T-helper 1 cell treated with Interleukin-12 subunit alpha and Interleukin-12 subunit beta and Interleukin-4 antibody, amounts not matched to agents 30 μg/mL and 1 μg/mL, for 36 hours (primary cell): Measurements from ENCODE around the gene SMIM38.

Experiments
- H3K27ac Mint-ChIP-seq: one replicate; pipeline ENCODE4 v1.8.0; 2021; ENCODE audit warnings: mild to moderate bottlenecking, mixed read lengths
- H3K27me3 Mint-ChIP-seq: one replicate; pipeline ENCODE4 v1.8.0; 2021; ENCODE audit warnings: low read depth, mixed read lengths
- H3K36me3 Mint-ChIP-seq: one replicate; pipeline ENCODE4 v1.8.0; 2021; ENCODE audit warnings: low read depth, mixed read lengths
- H3K4me1 Mint-ChIP-seq: one replicate; pipeline ENCODE4 v1.8.0; 2021; ENCODE audit warnings: low read depth, mixed read lengths
- H3K4me3 Mint-ChIP-seq: one replicate; pipeline ENCODE4 v1.8.0; 2021; ENCODE audit warnings: mild to moderate bottlenecking, moderate library complexity, mixed read lengths
- H3K9me3 Mint-ChIP-seq: one replicate; pipeline ENCODE4 v1.8.0; 2021; ENCODE audit warnings: mixed read lengths

SMIM38 gene

DNA sequence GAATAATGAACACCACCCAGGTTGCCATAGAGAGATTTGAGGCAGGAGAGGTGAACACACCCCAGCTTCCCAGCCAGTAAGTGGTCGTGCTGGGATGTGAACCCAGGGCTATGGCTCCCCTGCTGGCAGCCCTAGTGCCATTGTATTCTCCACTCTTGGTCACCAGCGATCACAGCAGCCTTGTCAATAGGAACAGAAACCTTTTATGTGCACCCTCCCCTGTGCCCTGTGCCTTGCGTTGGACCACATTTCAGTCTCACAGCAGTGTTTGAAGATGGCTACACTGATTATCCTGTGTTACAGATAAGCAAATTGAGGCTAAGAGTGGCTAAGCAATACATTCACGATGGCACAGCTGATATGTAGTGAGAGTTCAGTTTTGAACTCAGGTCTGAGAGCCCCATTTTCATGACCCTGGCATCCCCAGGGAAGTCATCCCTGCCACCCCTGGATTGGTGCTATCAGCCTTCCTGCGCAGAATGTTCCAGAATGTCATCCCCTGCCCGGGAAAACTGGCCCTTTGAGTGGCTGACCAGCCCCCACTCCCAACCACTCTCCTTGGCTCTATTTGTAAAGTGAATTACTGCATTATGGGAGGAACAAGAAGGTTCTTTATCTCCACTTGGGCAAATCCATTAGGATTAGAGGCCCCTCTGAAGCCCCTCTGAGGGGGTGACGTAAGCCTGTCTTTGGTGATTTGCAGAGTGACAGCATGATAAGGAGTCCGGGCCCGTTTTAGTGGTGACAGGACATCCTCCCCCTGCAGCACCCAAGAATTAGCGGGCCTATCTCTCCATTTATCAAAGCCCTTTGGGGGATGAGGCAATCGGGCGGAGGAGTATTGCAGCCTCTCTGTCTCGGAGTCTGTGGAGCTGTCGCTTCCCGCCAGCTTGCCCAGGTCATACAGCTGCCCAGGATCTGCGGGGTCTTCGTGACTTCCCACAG is 30.9 kb downstream of the SMIM38 start:
- no peak overlapping the region for H3K4me3 Mint-ChIP-seq
- H3K4me1 Mint-ChIP-seq, result no peaks in the 10 kb centered on the region
- H3K9me3 Mint-ChIP-seq, result peaks cover 11% of the 10 kb centered on the region
- no peaks in the 10 kb centered on the region for H3K36me3 Mint-ChIP-seq
- no peak overlapping the region for H3K27ac Mint-ChIP-seq
- no peaks in the 10 kb centered on the region for H3K27me3 Mint-ChIP-seq

DNA sequence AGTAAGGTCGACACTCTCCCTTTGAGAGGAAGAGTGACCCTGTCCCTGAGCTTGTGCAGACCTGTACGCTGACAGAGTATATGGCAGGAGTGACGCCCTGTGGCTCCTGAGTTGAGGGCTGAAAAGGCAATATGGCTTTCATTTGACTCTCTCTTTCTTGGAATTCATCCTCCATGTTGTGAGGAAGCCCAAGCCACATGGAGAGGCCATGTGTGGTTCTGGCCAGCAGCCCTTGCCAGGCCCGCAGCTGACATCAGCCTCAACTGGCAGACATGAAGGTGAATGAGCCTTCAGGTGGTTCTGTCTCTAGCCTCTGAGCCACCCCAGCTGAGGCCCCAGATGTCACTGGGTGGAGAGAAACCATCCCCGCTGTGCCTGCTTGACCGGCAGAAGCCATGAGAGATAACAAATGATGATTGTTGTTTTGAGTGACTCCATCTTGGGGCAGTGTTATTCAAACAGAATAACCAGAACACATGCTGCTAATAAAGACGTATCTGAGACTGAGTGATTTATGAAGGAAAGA is 31.9 kb downstream of the SMIM38 start:
- no peaks in the 10 kb centered on the region for H3K36me3 Mint-ChIP-seq
- no peaks in the 10 kb centered on the region for H3K4me1 Mint-ChIP-seq
- H3K4me3 Mint-ChIP-seq, result no peak overlapping the region
- H3K27me3 Mint-ChIP-seq, result no peaks in the 10 kb centered on the region
- H3K9me3 Mint-ChIP-seq, result peaks cover 11% of the 10 kb centered on the region
- H3K27ac Mint-ChIP-seq, result no peak overlapping the region

DNA sequence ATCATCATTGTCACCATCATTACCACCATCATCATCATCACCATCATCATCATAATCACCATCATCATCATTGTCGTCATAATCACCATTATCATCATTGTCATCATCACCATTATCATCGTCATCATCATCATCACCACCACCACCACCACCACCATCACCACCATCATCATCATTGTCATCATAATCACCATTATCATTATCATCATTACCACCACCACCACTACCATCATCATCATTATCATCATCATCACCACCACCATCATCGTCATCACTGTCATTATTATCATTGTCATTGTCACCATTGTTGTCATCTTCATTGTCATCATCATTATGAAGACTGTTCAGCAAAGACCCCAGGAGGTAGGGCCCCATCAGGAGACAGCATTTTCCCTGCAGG is 33.3 kb downstream of the SMIM38 start:
- Mint-ChIP-seq H3K4me3 (no peak overlapping the region), H3K9me3 (peaks cover 11% of the 10 kb centered on the region), H3K36me3 (no peaks in the 10 kb centered on the region), H3K27me3 (no peaks in the 10 kb centered on the region), H3K27ac (no peak overlapping the region), H3K4me1 (no peaks in the 10 kb centered on the region)

DNA sequence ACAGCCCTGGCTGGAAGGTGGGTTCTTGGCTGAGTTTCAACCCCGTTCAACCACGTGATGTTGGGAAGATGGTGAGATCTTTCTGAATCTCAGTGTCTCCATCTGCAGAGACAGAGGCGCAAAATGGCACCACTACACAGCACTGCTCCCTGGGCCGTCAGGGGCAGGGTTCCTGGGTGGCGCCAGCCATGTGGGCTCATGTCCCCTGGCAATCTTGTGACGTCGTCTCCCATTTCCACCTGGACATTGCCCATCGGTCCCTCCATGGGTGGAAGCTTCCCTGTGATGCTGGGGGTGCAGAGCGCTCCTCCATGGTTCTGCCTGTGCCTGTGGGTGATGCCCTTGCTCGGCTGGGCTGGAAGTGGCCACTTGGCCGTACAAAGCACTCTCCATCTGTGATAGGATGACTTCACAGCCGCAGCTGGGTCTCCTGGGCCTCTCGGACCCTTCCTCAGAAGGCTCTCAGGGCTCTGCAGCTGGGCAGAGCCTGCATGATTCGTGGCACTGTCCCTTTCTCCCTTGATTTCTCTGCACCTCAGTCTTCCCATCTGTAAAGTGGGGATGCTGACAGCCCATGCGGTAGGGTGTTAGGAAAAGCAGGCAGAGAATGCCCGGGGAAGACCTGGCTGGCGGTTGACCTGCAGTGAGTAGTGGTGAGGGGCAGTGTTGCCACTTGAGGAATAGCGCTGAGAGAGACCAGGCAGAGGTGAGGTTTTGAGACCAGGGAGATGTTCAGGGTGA is 35.2 kb downstream of the SMIM38 start:
- Mint-ChIP-seq H3K9me3 (peaks cover 21% of the 10 kb centered on the region), H3K27ac (no peak overlapping the region), H3K36me3 (peaks cover 3% of the 10 kb centered on the region), H3K4me3 (no peak overlapping the region), H3K27me3 (no peaks in the 10 kb centered on the region), H3K4me1 (no peaks in the 10 kb centered on the region)

- Mint-ChIP-seq H3K27me3 (no peaks in the 10 kb centered on the region), H3K27ac (no peak overlapping the region), H3K4me3 (no peak overlapping the region), H3K9me3 (peaks cover 21% of the 10 kb centered on the region), H3K4me1 (no peaks in the 10 kb centered on the region), H3K36me3 (peaks cover 3% of the 10 kb centered on the region)
Measured at GRCh38 chr11:69192301-69192721, 36.6 kb downstream of the SMIM38 start.

DNA sequence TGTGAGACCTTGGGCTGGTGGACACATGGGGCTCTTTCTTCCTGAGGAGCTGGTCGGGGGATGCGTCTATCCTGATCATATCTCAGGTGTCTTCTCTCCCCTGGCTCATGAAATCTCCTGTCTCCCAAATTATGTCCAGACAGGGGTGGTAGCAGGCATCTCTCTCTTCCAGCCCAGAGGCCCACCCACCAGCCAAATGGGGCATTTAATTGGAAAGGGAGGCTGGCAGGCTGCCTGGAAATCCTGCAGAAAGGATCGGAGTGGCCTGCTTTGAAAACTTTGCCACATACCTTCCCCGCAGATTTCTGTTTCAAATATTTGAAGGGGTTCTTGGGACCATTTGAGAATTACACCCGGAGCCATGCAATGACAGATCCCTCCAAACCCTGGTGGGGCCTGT is 37.4 kb downstream of the SMIM38 start:
- H3K27ac Mint-ChIP-seq, result no peak overlapping the region
- H3K4me3 Mint-ChIP-seq, result no peak overlapping the region
- peaks cover 17% of the 10 kb centered on the region for H3K9me3 Mint-ChIP-seq
- peaks cover 3% of the 10 kb centered on the region for H3K36me3 Mint-ChIP-seq
- no peaks in the 10 kb centered on the region for H3K4me1 Mint-ChIP-seq
- no peaks in the 10 kb centered on the region for H3K27me3 Mint-ChIP-seq

DNA sequence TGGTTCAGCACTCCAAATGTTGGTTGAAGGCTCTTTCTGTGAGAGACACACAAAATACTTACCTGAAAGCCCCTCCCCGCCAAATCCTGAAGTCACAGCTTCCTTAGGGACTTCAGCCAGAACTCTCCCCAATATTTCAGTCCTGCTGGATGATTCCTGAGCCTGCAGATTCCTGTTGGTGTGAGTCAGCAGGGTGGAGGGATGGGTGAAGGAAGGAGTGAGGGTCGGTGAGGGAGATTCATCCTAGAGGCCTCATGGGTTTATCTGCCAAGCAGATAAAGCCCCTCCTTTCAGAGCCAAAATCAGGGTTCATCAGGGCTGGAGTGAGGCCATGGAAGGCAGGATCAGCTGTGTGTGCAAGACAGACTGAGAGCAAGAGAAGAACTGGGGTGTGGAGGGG is 37.9 kb downstream of the SMIM38 start:
- no peak overlapping the region for H3K27ac Mint-ChIP-seq
- H3K9me3 Mint-ChIP-seq, result peaks cover 14% of the 10 kb centered on the region
- peaks cover 3% of the 10 kb centered on the region for H3K36me3 Mint-ChIP-seq
- peaks cover 1% of the 10 kb centered on the region for H3K27me3 Mint-ChIP-seq
- no peaks in the 10 kb centered on the region for H3K4me1 Mint-ChIP-seq
- H3K4me3 Mint-ChIP-seq, result no peak overlapping the region

DNA sequence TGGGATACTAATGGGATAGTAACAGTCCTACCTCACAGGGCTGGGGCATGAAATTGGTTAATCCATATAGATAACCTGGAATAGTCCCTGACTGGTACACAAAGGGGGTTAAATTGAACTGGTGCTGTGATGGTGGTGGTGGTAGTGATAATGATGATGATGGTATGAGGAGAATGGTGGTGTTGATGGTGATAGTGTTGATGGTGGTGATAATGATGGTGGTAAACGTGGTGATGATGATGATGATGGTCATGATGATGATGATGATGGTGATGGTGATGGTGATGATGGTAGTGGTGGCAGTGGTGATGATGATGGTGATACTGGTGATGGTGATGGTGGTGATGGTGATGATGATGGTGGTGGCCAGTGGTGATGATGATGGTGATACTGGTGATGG is 38.7 kb downstream of the SMIM38 start:
- H3K9me3 Mint-ChIP-seq, result peaks cover 10% of the 10 kb centered on the region
- H3K27ac Mint-ChIP-seq, result no peak overlapping the region
- H3K4me3 Mint-ChIP-seq, result no peak overlapping the region
- H3K4me1 Mint-ChIP-seq, result peaks cover under 1% of the 10 kb centered on the region
- H3K36me3 Mint-ChIP-seq, result peaks cover 3% of the 10 kb centered on the region
- H3K27me3 Mint-ChIP-seq, result peaks cover 5% of the 10 kb centered on the region

- H3K4me1 Mint-ChIP-seq, result peaks cover 2% of the 10 kb centered on the region
Measured at GRCh38 chr11:69194956-69195355, 39.2 kb downstream of the SMIM38 start.

DNA sequence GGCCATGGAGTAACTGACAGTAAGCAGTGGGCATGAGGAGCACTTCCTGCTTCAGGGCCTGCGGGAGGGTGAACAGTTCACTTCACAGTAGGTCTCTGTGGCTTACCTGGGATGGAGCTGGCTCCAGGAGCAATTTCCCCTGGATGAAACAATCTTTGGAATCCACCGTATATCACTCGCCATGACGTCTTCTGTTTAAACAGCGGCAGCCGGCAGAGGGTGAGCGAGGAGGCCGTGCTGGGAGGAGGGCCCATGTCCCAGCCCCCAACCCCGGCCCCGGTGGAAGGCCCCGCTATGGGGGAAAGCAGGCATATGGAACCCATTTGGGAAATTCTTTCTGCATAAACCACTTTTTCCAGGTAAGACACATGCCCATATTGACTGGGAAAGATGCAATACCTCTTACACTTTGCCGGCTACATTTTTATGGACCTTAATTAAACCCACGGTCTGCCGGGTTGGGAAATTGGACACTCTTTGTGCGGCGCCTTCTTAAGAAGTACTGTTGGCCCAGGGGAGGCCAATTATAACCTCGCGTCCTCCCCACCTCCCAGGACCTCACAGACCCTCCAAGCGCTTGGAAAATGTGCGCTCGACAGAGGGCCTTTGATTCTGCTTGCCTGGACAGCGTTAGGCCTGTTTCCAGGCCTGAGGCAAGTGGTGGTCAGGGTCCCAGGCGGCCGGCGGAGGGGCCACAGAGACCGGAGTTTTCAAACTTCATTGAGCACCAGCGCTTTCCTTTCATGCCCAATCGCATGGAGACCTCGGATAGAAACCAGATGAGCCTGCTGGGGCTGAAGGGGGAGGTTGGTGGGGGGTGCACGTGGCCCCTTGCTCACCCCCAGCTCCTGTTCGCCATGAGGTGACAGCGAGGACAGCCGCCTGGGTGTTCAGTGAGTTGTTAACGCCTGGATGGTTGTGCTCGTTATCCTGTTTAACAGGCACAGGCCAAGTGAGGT is 40.4 kb downstream of the SMIM38 start:
- Mint-ChIP-seq H3K4me3 (no peak overlapping the region), H3K36me3 (peaks cover 3% of the 10 kb centered on the region), H3K9me3 (peaks cover 10% of the 10 kb centered on the region), H3K27ac (no peak overlapping the region), H3K27me3 (peaks cover 5% of the 10 kb centered on the region), H3K4me1 (peaks cover 2% of the 10 kb centered on the region)

More at GRCh38 chr11:69194956-69195355, 39.2 kb downstream of the SMIM38 start:
- Mint-ChIP-seq H3K36me3 (peaks cover 3% of the 10 kb centered on the region), H3K9me3 (peaks cover 10% of the 10 kb centered on the region), H3K27me3 (peaks cover 5% of the 10 kb centered on the region), H3K27ac (no peak overlapping the region), H3K4me3 (no peak overlapping the region)

GRCh38 chr11:69196783-69197169 is 41.0 kb downstream of the SMIM38 start:
- Mint-ChIP-seq H3K9me3 (peaks cover 10% of the 10 kb centered on the region), H3K36me3 (peaks cover 3% of the 10 kb centered on the region), H3K4me3 (no peak overlapping the region), H3K27me3 (peaks cover 5% of the 10 kb centered on the region), H3K4me1 (peaks cover 2% of the 10 kb centered on the region), H3K27ac (no peak overlapping the region)

DNA sequence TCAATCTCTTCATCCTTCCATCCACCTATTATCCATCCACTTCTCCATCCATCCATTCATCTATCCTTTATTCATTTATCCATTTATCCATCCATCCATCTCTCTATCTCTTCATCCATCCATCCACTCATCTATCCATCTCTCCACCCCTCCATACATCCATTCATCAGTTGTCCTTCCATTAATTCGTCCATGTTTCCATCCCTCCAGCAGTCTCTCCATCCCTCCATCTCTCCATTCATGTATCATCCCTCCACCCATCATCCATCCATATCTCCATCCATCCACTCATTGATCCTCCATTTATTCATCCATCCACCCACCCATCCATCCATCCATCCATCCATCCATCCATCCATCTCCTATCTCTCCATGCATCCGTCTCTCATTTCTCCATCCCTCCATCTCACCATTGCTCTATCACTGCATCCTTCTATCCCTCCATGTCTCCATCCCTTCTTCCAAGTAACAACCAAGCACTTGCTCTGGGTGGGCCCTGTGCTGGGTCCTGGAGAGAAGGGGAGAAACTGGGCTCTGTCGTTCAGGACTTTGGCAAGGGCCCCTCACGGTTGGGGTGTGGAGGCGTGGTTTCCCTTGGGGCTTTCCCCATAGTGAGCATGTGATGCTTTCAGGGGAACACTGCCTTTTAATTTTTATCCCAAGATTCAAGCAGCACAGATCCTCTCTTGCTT is 43.3 kb downstream of the SMIM38 start:
- Mint-ChIP-seq H3K9me3 (peaks cover 10% of the 10 kb centered on the region), H3K4me1 (peaks cover 2% of the 10 kb centered on the region), H3K4me3 (no peak overlapping the region), H3K27me3 (peaks cover 5% of the 10 kb centered on the region), H3K36me3 (peaks cover 3% of the 10 kb centered on the region), H3K27ac (no peak overlapping the region)

- peaks cover 2% of the 10 kb centered on the region for H3K4me1 Mint-ChIP-seq
- H3K4me3 Mint-ChIP-seq, result no peak overlapping the region
- H3K9me3 Mint-ChIP-seq, result peaks cover 4% of the 10 kb centered on the region
Measured at GRCh38 chr11:69199583-69200315, 44.0 kb downstream of the SMIM38 start.

More at GRCh38 chr11:69199583-69200315, 44.0 kb downstream of the SMIM38 start:
- H3K36me3 Mint-ChIP-seq, result no peaks in the 10 kb centered on the region
- H3K27me3 Mint-ChIP-seq, result peaks cover 5% of the 10 kb centered on the region
- no peak overlapping the region for H3K27ac Mint-ChIP-seq
